ENCODE data around the gene FYCO1.

Gene FYCO1

GRCh38 chr3:46017720-46018119 lies 22.1 kb upstream of the FYCO1 start:
- H3K9me3 Mint-ChIP-seq = no peaks in the 10 kb centered on the region
- H3K27me3 Mint-ChIP-seq (ENCODE audit: low read depth, poor library complexity) = peaks cover 26% of the 10 kb centered on the region
- no peaks in the 10 kb centered on the region for H3K4me1 Mint-ChIP-seq
- no peak for DNase-seq
- no peaks in the 10 kb centered on the region for H3K36me3 Mint-ChIP-seq (ENCODE audit: low read depth)
- H3K4me3 Mint-ChIP-seq = no peak overlapping the region
- H3K27ac Mint-ChIP-seq = no peak overlapping the region
- TF ChIP-seq CTCF (IDR thresholded peaks at IDR 0.05) = no peak

GRCh38 chr3:46013316-46014094 lies 17.9 kb upstream of the FYCO1 start:
- Mint-ChIP-seq H3K27ac (no peak overlapping the region), H3K4me1 (no peaks in the 10 kb centered on the region), H3K27me3 (ENCODE audit: low read depth, poor library complexity) (peaks cover 10% of the 10 kb centered on the region), H3K36me3 (ENCODE audit: low read depth) (no peaks in the 10 kb centered on the region), H3K4me3 (no peak overlapping the region), H3K9me3 (no peaks in the 10 kb centered on the region)
- no peak for DNase-seq
- TF ChIP-seq CTCF (IDR thresholded peaks at IDR 0.05) = no peak

GRCh38 chr3:46012246-46012645 lies 16.6 kb upstream of the FYCO1 start:
- H3K27me3 Mint-ChIP-seq (ENCODE audit: low read depth, poor library complexity) = peaks cover 18% of the 10 kb centered on the region
- no peak for DNase-seq
- no peak overlapping the region for H3K4me3 Mint-ChIP-seq
- H3K4me1 Mint-ChIP-seq = no peaks in the 10 kb centered on the region
- TF ChIP-seq CTCF (IDR thresholded peaks at IDR 0.05) = no peak
- no peaks in the 10 kb centered on the region for H3K36me3 Mint-ChIP-seq (ENCODE audit: low read depth)
- H3K9me3 Mint-ChIP-seq = no peaks in the 10 kb centered on the region
- no peak overlapping the region for H3K27ac Mint-ChIP-seq

- no peak for DNase-seq
- H3K4me1 Mint-ChIP-seq = no peaks in the 10 kb centered on the region
- no peak for TF ChIP-seq CTCF (IDR thresholded peaks at IDR 0.05)
- H3K36me3 Mint-ChIP-seq (ENCODE audit: low read depth) = no peaks in the 10 kb centered on the region
- no peak overlapping the region for H3K27ac Mint-ChIP-seq
- H3K4me3 Mint-ChIP-seq = no peak overlapping the region
- peaks cover 13% of the 10 kb centered on the region for H3K27me3 Mint-ChIP-seq (ENCODE audit: low read depth, poor library complexity)
- H3K9me3 Mint-ChIP-seq = no peaks in the 10 kb centered on the region
Observed at GRCh38 chr3:46010519-46011113, 15.0 kb upstream of the FYCO1 start.

GRCh38 chr3:46008058-46008457 lies 12.4 kb upstream of the FYCO1 start:
- Mint-ChIP-seq H3K27me3 (ENCODE audit: low read depth, poor library complexity) (peaks cover 8% of the 10 kb centered on the region), H3K4me1 (no peaks in the 10 kb centered on the region), H3K9me3 (no peaks in the 10 kb centered on the region), H3K4me3 (no peak overlapping the region), H3K36me3 (ENCODE audit: low read depth) (no peaks in the 10 kb centered on the region), H3K27ac (no peak overlapping the region)
- DNase-seq = no peak
- no peak for TF ChIP-seq CTCF (IDR thresholded peaks at IDR 0.05)

- Mint-ChIP-seq H3K36me3 (ENCODE audit: low read depth) (no peaks in the 10 kb centered on the region), H3K4me1 (no peaks in the 10 kb centered on the region), H3K9me3 (no peaks in the 10 kb centered on the region), H3K27me3 (ENCODE audit: low read depth, poor library complexity) (peaks cover 8% of the 10 kb centered on the region), H3K4me3 (no peak overlapping the region), H3K27ac (no peak overlapping the region)
- no peak for TF ChIP-seq CTCF (IDR thresholded peaks at IDR 0.05)
- DNase-seq = no peak
Observed at GRCh38 chr3:46007280-46007679, 11.7 kb upstream of the FYCO1 start.

All from nephron progenitor cell (in vitro differentiated cells).